RWPE2 (cell line): ENCODE results near the gene ESR2.
"Not testable (repeated sequence)": the region's sequence is repeated elsewhere in the genome, so short reads cannot be mapped to it uniquely, and the experiment has no call there.

ENCODE experiments used
- ATAC-seq: fragments of 200-7000 bp; cut with Tn5 transposase; 3 replicates; pipeline ENCODE4 v1.9.1; 2021; ENCODE audit warnings: low read depth
- DNase-seq: peaks from one replicate; pipeline ENCODE4 v3.0.0-alpha.2; 2020; ENCODE audit warnings: low spot score
- H3K27ac ChIP-seq: fragments of 450-650 bp; 2 replicates; pipeline ENCODE4 v1.5.1; 2017; ENCODE audit warnings: mild to moderate bottlenecking; ENCODE audit not compliant: poor library complexity, severe bottlenecking
- H3K27me3 ChIP-seq: fragments of 250-450 bp; sonication (Bioruptor Pico); 2 replicates; pipeline ENCODE4 v1.5.1; 2021; ENCODE audit warnings: mild to moderate bottlenecking, moderate library complexity; ENCODE audit not compliant: insufficient read depth, poor library complexity, severe bottlenecking
- H3K36me3 ChIP-seq: fragments of 250-450 bp; sonication (Bioruptor Pico); 2 replicates; pipeline ENCODE4 v1.5.1; 2020; ENCODE audit warnings: low read depth, mild to moderate bottlenecking, moderate library complexity
- H3K4me1 ChIP-seq: fragments of 250-450 bp; sonication (Bioruptor Pico); 2 replicates; pipeline ENCODE4 v1.5.1; 2021; ENCODE audit warnings: mild to moderate bottlenecking, moderate library complexity; ENCODE audit not compliant: insufficient read depth, poor library complexity, severe bottlenecking
- H3K4me3 ChIP-seq: fragments of 250-450 bp; sonication (Bioruptor Pico); 2 replicates; pipeline ENCODE4 v1.5.1; 2021; ENCODE audit warnings: mild to moderate bottlenecking, moderate library complexity; ENCODE audit not compliant: severe bottlenecking
- H3K9me3 ChIP-seq: fragments of 250-450 bp; sonication (Bioruptor Pico); 2 replicates; pipeline ENCODE4 v1.5.1; 2021; ENCODE audit warnings: mild to moderate bottlenecking, moderate library complexity; ENCODE audit not compliant: severe bottlenecking
- CTCF ChIP-seq: fragments of 450-650 bp; IDR thresholded peaks from one replicate; pipeline ENCODE4 v1.5.1; 2017; ENCODE audit warnings: mild to moderate bottlenecking, moderate library complexity; ENCODE audit not compliant: poor library complexity, severe bottlenecking

ESR2 gene

GRCh38 chr14:64329149-64329548 is 35.0 kb upstream of the ESR2 start:
- no peak for ATAC-seq
- no peaks in the 10 kb centered on the region for H3K36me3 ChIP-seq
- H3K27ac ChIP-seq = no peak overlapping the region
- H3K9me3 ChIP-seq = no peaks in the 10 kb centered on the region
- H3K27me3 ChIP-seq = no peaks in the 10 kb centered on the region
- TF ChIP-seq CTCF = no peak
- peaks cover 5% of the 10 kb centered on the region for H3K4me1 ChIP-seq
- no peak overlapping the region for H3K4me3 ChIP-seq
- DNase-seq = no peak

GRCh38 chr14:64326502-64326901 is 32.3 kb upstream of the ESR2 start:
- no peak for TF ChIP-seq CTCF
- Histone ChIP-seq H3K9me3 (no peaks in the 10 kb centered on the region), H3K4me3 (no peak overlapping the region), H3K36me3 (no peaks in the 10 kb centered on the region), H3K27me3 (no peaks in the 10 kb centered on the region), H3K4me1 (peaks cover 6% of the 10 kb centered on the region), H3K27ac (no peak overlapping the region)
- ATAC-seq = peak; percentile 10; the same call in 1 of the 3 replicates
- no peak for DNase-seq

- H3K27ac ChIP-seq = no peak overlapping the region
Observed at GRCh38 chr14:64324895-64325294, 30.7 kb upstream of the ESR2 start.

GRCh38 chr14:64324461-64324860 is 30.3 kb upstream of the ESR2 start:
- Histone ChIP-seq H3K27ac (no peak overlapping the region), H3K4me3 (no peak overlapping the region)
- ATAC-seq = no peak

More at GRCh38 chr14:64324895-64325294, 30.7 kb upstream of the ESR2 start:
- Histone ChIP-seq H3K4me1 (peaks cover 6% of the 10 kb centered on the region), H3K27me3 (no peaks in the 10 kb centered on the region), H3K36me3 (no peaks in the 10 kb centered on the region), H3K4me3 (no peak overlapping the region), H3K9me3 (no peaks in the 10 kb centered on the region)
- DNase-seq = no peak
- TF ChIP-seq CTCF = no peak
- peak; percentile 58; the same call in 2 of the 3 replicates for ATAC-seq

GRCh38 chr14:64320362-64320761 is 26.2 kb upstream of the ESR2 start:
- not testable (repeated sequence) for H3K4me1 ChIP-seq, ATAC-seq, H3K27ac ChIP-seq, H3K36me3 ChIP-seq, H3K4me3 ChIP-seq, H3K9me3 ChIP-seq, H3K27me3 ChIP-seq, DNase-seq

More at GRCh38 chr14:64324461-64324860, 30.3 kb upstream of the ESR2 start:
- H3K9me3 ChIP-seq = no peaks in the 10 kb centered on the region
- H3K4me1 ChIP-seq = peaks cover 6% of the 10 kb centered on the region
- DNase-seq = no peak
- no peak for TF ChIP-seq CTCF
- H3K36me3 ChIP-seq = no peaks in the 10 kb centered on the region
- no peaks in the 10 kb centered on the region for H3K27me3 ChIP-seq

- not testable (repeated sequence) for DNase-seq, H3K9me3 ChIP-seq, H3K27ac ChIP-seq, H3K4me1 ChIP-seq, ATAC-seq, H3K27me3 ChIP-seq, H3K36me3 ChIP-seq, H3K4me3 ChIP-seq
Observed at GRCh38 chr14:64318695-64319094, 24.5 kb upstream of the ESR2 start.
